Measurements from ENCODE around the gene PMF1.

PMF1 gene

GRCh38 chr1:156236164-156236563, 23.4 kb downstream of the PMF1 start:
- no peak for DNase-seq (ENCODE audit: low read depth)

- DNase-seq (ENCODE audit: low read depth), result no peak
Measured at GRCh38 chr1:156238248-156238647, 25.4 kb downstream of the PMF1 start.

DNA sequence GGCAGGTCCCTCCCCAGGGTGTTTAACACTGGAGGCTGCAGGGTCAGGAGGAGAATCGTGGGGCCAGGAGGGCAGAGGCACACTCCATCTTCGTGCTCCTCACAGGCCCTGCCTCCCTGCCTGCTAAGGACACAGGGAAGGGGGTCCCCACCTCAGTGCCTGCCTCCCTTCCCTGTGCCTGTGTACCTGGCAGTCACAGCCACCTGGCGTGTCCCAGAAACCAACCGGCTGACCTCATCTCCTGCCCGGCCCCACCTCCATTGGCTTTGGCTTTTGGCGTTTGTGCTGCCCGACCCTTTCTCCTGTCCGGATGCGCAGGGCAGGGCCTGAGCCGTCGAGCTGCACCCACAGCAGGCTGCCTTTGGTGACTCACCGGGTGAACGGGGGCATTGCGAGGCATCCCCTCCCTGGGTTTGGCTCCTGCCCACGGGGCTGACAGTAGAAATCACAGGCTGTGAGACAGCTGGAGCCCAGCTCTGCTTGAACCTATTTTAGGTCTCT, 28.6 kb downstream of the PMF1 start:
- no peak for DNase-seq (ENCODE audit: low read depth)

GRCh38 chr1:156241926-156242325, 29.1 kb downstream of the PMF1 start, which contains the start of gene BGLAP:
Gene BGLAP, plus strand, starts transcription at chr1:156242184. Its CDS starts 48 bp downstream, at chr1:156242232.
- DNase-seq (ENCODE audit: low read depth), result no peak

- DNase-seq (ENCODE audit: low read depth), result no peak
Measured at GRCh38 chr1:156242738-156243137, 29.9 kb downstream of the PMF1 start.

- no peak for DNase-seq (ENCODE audit: low read depth)
Measured at GRCh38 chr1:156244126-156244525, 31.3 kb downstream of the PMF1 start.

DNA sequence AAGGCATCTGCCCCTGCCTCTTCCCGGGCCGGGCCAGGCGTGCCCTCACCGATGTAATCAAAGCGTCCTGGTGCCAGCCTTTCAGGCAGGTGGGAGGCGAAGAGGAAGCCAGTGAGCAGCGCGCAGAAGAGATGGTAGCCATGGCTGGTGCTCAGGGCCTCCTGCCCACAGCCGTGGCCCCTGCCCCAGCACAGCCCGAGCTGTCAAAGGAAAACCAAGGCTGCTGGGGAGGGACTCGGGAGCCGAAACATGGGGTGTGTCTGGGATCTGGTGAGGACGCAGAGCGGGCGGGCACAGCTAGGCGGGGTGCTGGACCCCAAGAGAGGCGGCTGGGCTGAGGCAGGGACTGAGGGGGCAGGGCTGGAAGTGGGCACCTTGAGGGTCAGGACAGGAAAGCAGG, 31.9 kb downstream of the PMF1 start:
- DNase-seq (ENCODE audit: low read depth), result no peak

DNA sequence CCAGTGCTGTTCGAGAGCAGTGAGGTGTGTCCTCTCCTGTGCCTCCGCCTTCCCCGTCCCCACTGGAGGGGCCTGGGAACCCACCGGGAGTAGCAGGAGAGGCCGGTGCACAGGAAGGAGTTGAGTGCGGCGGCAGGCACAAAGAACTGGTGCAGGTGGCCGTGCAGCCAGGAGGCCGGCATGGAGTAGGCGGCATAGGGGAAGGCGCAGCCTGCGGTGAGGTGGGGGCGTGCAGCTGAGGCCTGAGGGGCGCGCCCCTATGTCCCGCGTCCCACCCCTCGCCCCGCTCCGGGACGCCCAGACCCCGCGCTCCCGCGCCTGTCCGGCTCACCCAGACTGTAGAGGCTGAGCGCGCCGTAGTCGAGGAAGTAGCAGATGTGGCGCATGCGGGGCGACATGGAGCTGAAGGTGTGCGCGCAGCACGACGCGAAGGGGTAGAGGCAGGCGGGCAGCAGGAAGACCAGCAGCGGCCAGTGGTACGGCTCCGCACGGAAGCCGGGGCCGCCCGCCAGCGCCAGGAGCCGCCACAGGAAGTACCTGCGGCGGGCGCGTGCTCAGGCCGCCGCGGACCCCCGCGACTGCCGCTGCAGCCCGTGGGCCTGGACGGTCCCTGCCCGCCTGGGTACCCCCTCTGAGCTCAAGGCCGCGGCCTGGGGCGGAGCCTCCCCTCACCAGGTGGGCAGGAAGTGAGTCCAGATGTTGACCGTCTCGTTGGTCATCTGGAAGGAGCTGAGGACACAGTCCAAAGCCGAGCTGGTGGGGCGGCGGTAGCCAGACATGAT, 32.8 kb downstream of the PMF1 start:
- DNase-seq (ENCODE audit: low read depth), result no peak

- no peak for DNase-seq (ENCODE audit: low read depth)
Measured at GRCh38 chr1:156246241-156246780, 33.5 kb downstream of the PMF1 start.

GRCh38 chr1:156246781-156247459, 34.1 kb downstream of the PMF1 start:
- DNase-seq (ENCODE audit: low read depth), result no peak

- no peak for DNase-seq (ENCODE audit: low read depth)
Measured at GRCh38 chr1:156247460-156248322, 34.9 kb downstream of the PMF1 start, which contains the start of gene PAQR6. Gene PAQR6, minus strand, starts transcription at chr1:156248056. Its CDS starts 1,325 bp downstream, at chr1:156246731.

GRCh38 chr1:156248323-156248683, 35.5 kb downstream of the PMF1 start:
- DNase-seq (ENCODE audit: low read depth), result no peak

DNA sequence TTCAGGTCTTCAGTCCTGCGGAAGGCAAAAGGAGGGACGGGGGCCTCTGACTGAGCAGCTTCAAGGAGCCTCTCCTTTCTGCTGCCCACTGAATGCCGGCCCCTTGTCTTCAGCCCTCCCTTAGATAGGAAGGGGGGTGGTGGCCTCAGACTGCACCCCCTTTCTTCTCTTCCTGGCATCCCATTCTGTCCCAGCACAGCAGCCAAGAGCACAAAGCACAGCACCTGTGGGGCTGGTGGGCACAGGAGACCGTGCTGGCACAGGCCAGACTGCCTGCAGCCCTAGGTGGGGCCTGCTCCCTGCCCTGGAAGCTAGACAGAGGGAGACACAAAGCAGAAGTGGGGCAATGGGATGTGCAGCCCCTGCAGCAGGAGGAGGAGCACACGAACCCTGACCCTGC, 36.8 kb downstream of the PMF1 start:
- DNase-seq (ENCODE audit: low read depth), result no peak

- DNase-seq (ENCODE audit: low read depth), result no peak
Measured at GRCh38 chr1:156251527-156251926, 38.7 kb downstream of the PMF1 start.

- no peak for DNase-seq (ENCODE audit: low read depth)
Measured at GRCh38 chr1:156253634-156254033, 40.8 kb downstream of the PMF1 start.

- DNase-seq (ENCODE audit: low read depth), result no peak
Measured at GRCh38 chr1:156257711-156258110, 44.9 kb downstream of the PMF1 start.

DNA sequence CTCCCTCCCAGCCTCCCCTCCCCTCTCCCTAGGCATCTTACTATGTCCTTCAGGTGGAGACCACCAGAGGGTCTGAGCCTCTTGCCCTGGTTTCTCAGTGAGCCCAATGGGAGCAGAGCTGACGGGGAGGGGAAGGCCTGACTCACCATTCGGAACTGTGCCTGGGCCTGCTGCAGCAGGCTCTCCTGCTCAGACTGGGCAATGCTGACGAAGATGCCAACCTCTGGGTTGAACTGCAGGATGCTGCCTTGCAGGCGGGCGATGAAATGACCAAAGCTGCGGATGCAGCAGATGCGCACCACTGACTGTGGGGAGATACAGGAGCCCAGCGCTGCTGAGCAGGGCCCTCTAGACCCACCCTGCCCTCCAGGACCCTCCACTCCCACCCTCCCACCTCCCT, 46.1 kb downstream of the PMF1 start:
- DNase-seq (ENCODE audit: low read depth), result no peak

GRCh38 chr1:156259805-156260204, 47.0 kb downstream of the PMF1 start:
- DNase-seq (ENCODE audit: low read depth), result no peak

GRCh38 chr1:156260896-156261295, 48.1 kb downstream of the PMF1 start:
- no peak for DNase-seq (ENCODE audit: low read depth)

DNA sequence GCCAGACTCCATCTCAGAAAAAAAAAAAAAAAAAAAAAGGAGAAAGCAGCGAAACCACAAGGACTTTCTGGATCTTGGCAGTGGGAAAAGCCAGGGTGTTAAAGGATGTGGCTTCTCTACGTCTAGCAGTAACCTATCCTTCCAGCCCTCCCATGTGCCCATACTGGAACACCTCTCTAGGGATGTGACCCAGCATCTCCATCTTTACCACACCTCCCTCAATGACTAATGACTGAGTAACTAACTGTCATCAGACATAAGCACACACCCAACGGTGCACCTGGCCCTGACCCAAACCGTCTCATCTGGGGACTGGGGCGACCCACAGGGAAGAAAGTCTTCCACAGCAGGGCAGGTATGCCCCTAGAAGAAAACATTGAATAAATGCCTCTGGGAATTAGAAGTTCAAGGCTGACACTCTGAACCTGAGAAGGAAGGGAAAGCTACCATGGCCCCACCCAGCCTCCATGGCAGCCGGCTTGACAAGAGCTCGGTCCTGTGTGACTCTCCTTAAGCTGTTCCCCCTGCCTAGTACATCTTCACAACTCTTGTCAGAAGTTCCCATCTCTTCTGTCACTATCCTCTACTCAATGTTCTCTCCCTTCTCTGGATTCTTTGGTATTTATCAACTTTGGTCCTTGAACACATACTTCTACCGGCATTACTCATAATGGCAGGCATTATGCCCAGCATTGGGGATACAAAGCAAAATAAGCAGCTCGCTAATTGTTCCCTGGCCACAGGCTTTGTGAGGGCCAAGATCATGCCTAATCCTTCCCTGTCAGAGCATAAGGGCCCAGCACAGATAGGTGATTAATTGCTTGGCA, 49.9 kb downstream of the PMF1 start:
- DNase-seq (ENCODE audit: low read depth), result no peak

- DNase-seq (ENCODE audit: low read depth), result no peak
Measured at GRCh38 chr1:156263288-156263655, 50.5 kb downstream of the PMF1 start.
